SK-N-SH treated with all-trans-retinoic acid at 6 μM for 48 hours (cell line): ENCODE results near the gene EIF4G2.

Experiments
- OSR1 ChIP-seq: fragments of 250-450 bp; sonication (Bioruptor Pico); IDR thresholded peaks from 2 replicates; pipeline ENCODE4 v1.8.0; 2022; ENCODE audit warnings: moderate library complexity, mild to moderate bottlenecking, inconsistent platforms
- TCF4 ChIP-seq: fragments of 250-450 bp; sonication (Bioruptor Pico); IDR thresholded peaks from 2 replicates; pipeline ENCODE4 v1.8.0; 2021; ENCODE audit warnings: mild to moderate bottlenecking, moderate library complexity, borderline replicate concordance
- ZC3H10 ChIP-seq: fragments of 250-450 bp; sonication (Bioruptor Pico); IDR thresholded peaks from 2 replicates; pipeline ENCODE4 v1.5.1; 2021; ENCODE audit warnings: mild to moderate bottlenecking, moderate library complexity
- ZNF70 ChIP-seq: fragments of 450-650 bp; formaldehyde crosslinking; IDR thresholded peaks from 2 replicates; pipeline ENCODE4 v1.5.0; 2020; ENCODE audit warnings: mild to moderate bottlenecking, moderate library complexity
- TF ChIP-seq, protein P1 (sequence below): fragments of 250-450 bp; sonication (Bioruptor Pico); IDR thresholded peaks from 2 replicates; pipeline ENCODE4 v1.5.1; 2021; ENCODE audit warnings: mild to moderate bottlenecking, moderate library complexity
- TF ChIP-seq, protein P2 (sequence below): fragments of 250-450 bp; sonication (Bioruptor Pico); IDR thresholded peaks from 2 replicates; pipeline ENCODE4 v1.5.1; 2020; ENCODE audit warnings: low read depth, mild to moderate bottlenecking, moderate library complexity

DNA sequence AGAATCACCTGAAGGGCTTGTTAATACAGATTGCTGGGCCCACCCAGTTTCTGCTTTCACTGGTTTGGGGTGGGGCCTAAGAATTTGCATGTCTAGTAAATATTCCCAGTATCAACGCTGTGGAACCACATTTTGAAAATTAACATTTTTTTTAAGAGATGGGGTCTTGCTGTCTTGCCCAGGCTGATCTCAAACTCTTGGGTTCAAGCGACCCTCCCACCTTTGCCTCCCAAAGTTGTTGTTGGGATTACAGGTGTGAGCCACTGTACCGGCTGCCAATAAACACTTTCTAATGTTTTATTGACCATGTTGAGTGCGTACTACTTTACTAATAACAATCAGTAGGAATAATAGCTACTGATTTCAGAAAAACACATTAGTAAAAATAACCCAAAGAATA, 2.5 kb downstream of the EIF4G2 start:
- no peak for TF ChIP-seq ZC3H10
- TF ChIP-seq OSR1 (CRISPR knock-in tag) = no peak
- TF ChIP-seq, protein P1, sequence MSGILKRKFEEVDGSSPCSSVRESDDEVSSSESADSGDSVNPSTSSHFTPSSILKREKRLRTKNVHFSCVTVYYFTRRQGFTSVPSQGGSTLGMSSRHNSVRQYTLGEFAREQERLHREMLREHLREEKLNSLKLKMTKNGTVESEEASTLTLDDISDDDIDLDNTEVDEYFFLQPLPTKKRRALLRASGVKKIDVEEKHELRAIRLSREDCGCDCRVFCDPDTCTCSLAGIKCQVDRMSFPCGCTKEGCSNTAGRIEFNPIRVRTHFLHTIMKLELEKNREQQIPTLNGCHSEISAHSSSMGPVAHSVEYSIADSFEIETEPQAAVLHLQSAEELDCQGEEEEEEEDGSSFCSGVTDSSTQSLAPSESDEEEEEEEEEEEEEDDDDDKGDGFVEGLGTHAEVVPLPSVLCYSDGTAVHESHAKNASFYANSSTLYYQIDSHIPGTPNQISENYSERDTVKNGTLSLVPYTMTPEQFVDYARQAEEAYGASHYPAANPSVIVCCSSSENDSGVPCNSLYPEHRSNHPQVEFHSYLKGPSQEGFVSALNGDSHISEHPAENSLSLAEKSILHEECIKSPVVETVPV = no peak
- no peak for TF ChIP-seq TCF4 (CRISPR knock-in tag)
- TF ChIP-seq ZNF70 (CRISPR knock-in tag) = no peak
- TF ChIP-seq, protein P2, sequence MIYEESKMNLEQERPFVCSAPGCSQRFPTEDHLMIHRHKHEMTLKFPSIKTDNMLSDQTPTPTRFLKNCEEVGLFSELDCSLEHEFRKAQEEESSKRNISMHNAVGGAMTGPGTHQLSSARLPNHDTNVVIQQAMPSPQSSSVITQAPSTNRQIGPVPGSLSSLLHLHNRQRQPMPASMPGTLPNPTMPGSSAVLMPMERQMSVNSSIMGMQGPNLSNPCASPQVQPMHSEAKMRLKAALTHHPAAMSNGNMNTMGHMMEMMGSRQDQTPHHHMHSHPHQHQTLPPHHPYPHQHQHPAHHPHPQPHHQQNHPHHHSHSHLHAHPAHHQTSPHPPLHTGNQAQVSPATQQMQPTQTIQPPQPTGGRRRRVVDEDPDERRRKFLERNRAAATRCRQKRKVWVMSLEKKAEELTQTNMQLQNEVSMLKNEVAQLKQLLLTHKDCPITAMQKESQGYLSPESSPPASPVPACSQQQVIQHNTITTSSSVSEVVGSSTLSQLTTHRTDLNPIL (CRISPR knock-in tag) = no peak
